Measurements from ENCODE around the gene ARTN. TPM values are rescaled to one million over a fixed set of nuclear protein-coding genes. Genes with fewer than 3 reads are reported as not detected.

ARTN gene
- total and polyA plus RNA-seq, 9 of the 15 experiments (the other 6 are each of a cell fraction or from before 2014, with no cell fraction given) = 0.06 to 0.38 TPM; not detected in 7

DNA sequence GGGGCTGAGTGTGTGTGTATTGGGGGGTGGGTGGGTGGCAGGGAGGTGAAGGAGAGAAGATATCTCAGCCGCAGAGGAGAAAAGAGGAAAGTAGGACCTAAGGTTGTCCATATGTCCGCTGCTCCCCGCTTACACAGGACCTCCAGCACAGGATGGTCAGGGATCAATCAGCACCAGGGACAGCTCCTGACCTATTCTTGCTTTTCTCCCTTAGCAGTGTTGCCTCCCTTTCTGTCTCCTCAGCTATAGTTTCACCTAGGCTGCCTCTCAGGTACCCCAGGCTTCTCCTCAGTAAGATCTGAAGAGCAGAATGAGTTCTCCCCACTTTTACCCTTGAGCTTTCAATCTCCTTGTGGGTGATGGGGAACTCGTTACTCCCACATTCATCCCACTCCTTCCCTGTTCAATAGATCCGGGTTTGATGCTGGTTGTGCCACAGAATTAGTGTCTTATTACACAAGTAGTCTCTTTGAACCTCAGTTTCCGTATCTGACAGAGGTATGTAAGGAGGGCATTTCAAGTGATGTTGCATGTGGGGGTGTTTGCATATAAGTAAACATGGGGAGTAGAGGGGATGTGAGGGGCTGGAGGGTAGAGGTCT, 34.8 kb downstream of the ARTN start (continued):
- TF ChIP-seq, protein P1, sequence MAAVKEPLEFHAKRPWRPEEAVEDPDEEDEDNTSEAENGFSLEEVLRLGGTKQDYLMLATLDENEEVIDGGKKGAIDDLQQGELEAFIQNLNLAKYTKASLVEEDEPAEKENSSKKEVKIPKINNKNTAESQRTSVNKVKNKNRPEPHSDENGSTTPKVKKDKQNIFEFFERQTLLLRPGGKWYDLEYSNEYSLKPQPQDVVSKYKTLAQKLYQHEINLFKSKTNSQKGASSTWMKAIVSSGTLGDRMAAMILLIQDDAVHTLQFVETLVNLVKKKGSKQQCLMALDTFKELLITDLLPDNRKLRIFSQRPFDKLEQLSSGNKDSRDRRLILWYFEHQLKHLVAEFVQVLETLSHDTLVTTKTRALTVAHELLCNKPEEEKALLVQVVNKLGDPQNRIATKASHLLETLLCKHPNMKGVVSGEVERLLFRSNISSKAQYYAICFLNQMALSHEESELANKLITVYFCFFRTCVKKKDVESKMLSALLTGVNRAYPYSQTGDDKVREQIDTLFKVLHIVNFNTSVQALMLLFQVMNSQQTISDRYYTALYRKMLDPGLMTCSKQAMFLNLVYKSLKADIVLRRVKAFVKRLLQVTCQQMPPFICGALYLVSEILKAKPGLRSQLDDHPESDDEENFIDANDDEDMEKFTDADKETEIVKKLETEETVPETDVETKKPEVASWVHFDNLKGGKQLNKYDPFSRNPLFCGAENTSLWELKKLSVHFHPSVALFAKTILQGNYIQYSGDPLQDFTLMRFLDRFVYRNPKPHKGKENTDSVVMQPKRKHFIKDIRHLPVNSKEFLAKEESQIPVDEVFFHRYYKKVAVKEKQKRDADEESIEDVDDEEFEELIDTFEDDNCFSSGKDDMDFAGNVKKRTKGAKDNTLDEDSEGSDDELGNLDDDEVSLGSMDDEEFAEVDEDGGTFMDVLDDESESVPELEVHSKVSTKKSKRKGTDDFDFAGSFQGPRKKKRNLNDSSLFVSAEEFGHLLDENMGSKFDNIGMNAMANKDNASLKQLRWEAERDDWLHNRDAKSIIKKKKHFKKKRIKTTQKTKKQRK (IDR thresholded peaks at IDR 0.05; ENCODE audit: borderline replicate concordance, low read depth, low read length) = no peak
- peak in 1 of 2 experiments; percentile 52; a peak in 1 of 4 replicates for TF ChIP-seq RCOR1 (IDR thresholded peaks at IDR 0.05; ENCODE audit: borderline replicate concordance in 1 of 2, low read depth in 2 of 2, low read length in 2 of 2)
- TF ChIP-seq CBFA2T2 (conservative IDR thresholded peaks at IDR 0.05) = no peak
- no peak for TF ChIP-seq NR2C1 (IDR thresholded peaks at IDR 0.05)
- 0 out of 2 replicates have a peak, but pooled peaks have one; percentile 43 for TF ChIP-seq NR2C1 (tag; IDR thresholded peaks at IDR 0.05)
- peak; percentile 97 for TF ChIP-seq MIER1 (IDR thresholded peaks at IDR 0.05; ENCODE audit: low read depth)
- no peak for TF ChIP-seq HEY1 (CRISPR knock-in tag; IDR thresholded peaks at IDR 0.05; ENCODE audit: borderline replicate concordance)
- TF ChIP-seq SMAD4 (CRISPR knock-in tag; conservative IDR thresholded peaks at IDR 0.05) = 0 out of 2 replicates have a peak, but pooled peaks have one; percentile 33
- 0 out of 2 replicates have a peak, but pooled peaks have one; percentile 24 for TF ChIP-seq HCFC1 (IDR thresholded peaks at IDR 0.05; ENCODE audit: low read depth, low read length)
- TF ChIP-seq TEAD1 (CRISPR knock-in tag; IDR thresholded peaks at IDR 0.05) = peak in 1 of 2 experiments; percentile 19; a peak in 1 of 4 replicates
- TF ChIP-seq CBX3 (IDR thresholded peaks at IDR 0.05; ENCODE audit: borderline replicate concordance in 1 of 2, low read length in 2 of 2) = peak; percentile 85 to 91; a peak in 2 of 3 replicates
- TF ChIP-seq, protein P2, sequence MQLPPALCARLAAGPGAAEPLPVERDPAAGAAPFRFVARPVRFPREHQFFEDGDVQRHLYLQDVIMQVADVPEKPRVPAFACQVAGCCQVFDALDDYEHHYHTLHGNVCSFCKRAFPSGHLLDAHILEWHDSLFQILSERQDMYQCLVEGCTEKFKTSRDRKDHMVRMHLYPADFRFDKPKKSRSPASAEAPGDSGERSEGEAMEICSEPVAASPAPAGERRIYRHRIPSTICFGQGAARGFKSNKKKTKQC (CRISPR knock-in tag; IDR thresholded peaks at IDR 0.05) = peak; percentile 81
- TF ChIP-seq, protein P3, sequence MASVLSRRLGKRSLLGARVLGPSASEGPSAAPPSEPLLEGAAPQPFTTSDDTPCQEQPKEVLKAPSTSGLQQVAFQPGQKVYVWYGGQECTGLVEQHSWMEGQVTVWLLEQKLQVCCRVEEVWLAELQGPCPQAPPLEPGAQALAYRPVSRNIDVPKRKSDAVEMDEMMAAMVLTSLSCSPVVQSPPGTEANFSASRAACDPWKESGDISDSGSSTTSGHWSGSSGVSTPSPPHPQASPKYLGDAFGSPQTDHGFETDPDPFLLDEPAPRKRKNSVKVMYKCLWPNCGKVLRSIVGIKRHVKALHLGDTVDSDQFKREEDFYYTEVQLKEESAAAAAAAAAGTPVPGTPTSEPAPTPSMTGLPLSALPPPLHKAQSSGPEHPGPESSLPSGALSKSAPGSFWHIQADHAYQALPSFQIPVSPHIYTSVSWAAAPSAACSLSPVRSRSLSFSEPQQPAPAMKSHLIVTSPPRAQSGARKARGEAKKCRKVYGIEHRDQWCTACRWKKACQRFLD (CRISPR knock-in tag; IDR thresholded peaks at IDR 0.05) = 0 out of 2 replicates have a peak, but pooled peaks have one; percentile 61
- TF ChIP-seq ZNF695 (CRISPR knock-in tag; IDR thresholded peaks at IDR 0.05) = no peak
- TF ChIP-seq, protein P4, sequence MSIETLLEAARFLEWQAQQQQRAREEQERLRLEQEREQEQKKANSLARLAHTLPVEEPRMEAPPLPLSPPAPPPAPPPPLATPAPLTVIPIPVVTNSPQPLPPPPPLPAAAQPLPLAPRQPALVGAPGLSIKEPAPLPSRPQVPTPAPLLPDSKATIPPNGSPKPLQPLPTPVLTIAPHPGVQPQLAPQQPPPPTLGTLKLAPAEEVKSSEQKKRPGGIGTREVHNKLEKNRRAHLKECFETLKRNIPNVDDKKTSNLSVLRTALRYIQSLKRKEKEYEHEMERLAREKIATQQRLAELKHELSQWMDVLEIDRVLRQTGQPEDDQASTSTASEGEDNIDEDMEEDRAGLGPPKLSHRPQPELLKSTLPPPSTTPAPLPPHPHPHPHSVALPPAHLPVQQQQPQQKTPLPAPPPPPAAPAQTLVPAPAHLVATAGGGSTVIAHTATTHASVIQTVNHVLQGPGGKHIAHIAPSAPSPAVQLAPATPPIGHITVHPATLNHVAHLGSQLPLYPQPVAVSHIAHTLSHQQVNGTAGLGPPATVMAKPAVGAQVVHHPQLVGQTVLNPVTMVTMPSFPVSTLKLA (conservative IDR thresholded peaks at IDR 0.05) = no peak
- no peak for TF ChIP-seq SMAD1 (IDR thresholded peaks at IDR 0.05; ENCODE audit: low read depth, low read length, partially characterized antibody)
- peak; percentile 99 for TF ChIP-seq EHMT2 (IDR thresholded peaks at IDR 0.05)
- peak; percentile 62; the same call in 1 of the 2 replicates for TF ChIP-seq HDAC2 (IDR thresholded peaks at IDR 0.05)
- TF ChIP-seq, protein P5, sequence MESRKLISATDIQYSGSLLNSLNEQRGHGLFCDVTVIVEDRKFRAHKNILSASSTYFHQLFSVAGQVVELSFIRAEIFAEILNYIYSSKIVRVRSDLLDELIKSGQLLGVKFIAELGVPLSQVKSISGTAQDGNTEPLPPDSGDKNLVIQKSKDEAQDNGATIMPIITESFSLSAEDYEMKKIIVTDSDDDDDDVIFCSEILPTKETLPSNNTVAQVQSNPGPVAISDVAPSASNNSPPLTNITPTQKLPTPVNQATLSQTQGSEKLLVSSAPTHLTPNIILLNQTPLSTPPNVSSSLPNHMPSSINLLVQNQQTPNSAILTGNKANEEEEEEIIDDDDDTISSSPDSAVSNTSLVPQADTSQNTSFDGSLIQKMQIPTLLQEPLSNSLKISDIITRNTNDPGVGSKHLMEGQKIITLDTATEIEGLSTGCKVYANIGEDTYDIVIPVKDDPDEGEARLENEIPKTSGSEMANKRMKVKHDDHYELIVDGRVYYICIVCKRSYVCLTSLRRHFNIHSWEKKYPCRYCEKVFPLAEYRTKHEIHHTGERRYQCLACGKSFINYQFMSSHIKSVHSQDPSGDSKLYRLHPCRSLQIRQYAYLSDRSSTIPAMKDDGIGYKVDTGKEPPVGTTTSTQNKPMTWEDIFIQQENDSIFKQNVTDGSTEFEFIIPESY (CRISPR knock-in tag; IDR thresholded peaks at IDR 0.05) = peak; percentile 84

Measured in K562 (cell line).